ENCODE results near the gene CYTH1.
"Not testable (repeated sequence)": the region's sequence is repeated elsewhere in the genome, so short reads cannot be mapped to it uniquely, and the experiment has no call there.

Gene CYTH1

GRCh38 chr17:78785663-78786057, 3.6 kb upstream of the CYTH1 start:
- DNase-seq = no peak

- DNase-seq = no peak
Observed at GRCh38 chr17:78785011-78785662, 3.1 kb upstream of the CYTH1 start.

- DNase-seq = no peak
Observed at GRCh38 chr17:78784352-78784751, 2.3 kb upstream of the CYTH1 start.

GRCh38 chr17:78783711-78784324, 1.7 kb upstream of the CYTH1 start:
- no peak for DNase-seq

- peak; percentile 80 for DNase-seq
Observed at GRCh38 chr17:78781104-78781892, 775 bp downstream of the CYTH1 start.

- no peak for DNase-seq
Observed at GRCh38 chr17:78780335-78780734, 1.7 kb downstream of the CYTH1 start.

- no peak for DNase-seq
Observed at GRCh38 chr17:78779850-78780249, 2.2 kb downstream of the CYTH1 start.

GRCh38 chr17:78779286-78779651, 2.8 kb downstream of the CYTH1 start:
- DNase-seq = not testable (repeated sequence)

GRCh38 chr17:78777881-78778280, 4.2 kb downstream of the CYTH1 start:
- no peak for DNase-seq

- DNase-seq = peak; percentile 84
Observed at GRCh38 chr17:78774956-78775571, 7.0 kb downstream of the CYTH1 start.

- no peak for DNase-seq
Observed at GRCh38 chr17:78774453-78774852, 7.6 kb downstream of the CYTH1 start.

- no peak for DNase-seq
Observed at GRCh38 chr17:78771758-78772382, 10.2 kb downstream of the CYTH1 start.

GRCh38 chr17:78769196-78769773, 12.8 kb downstream of the CYTH1 start:
- no peak for DNase-seq

GRCh38 chr17:78767806-78768205, 14.3 kb downstream of the CYTH1 start:
- DNase-seq = no peak

- peak; percentile 49 for DNase-seq
Observed at GRCh38 chr17:78766743-78767294, 15.3 kb downstream of the CYTH1 start.

- no peak for DNase-seq
Observed at GRCh38 chr17:78766225-78766624, 15.8 kb downstream of the CYTH1 start.

- DNase-seq = no peak
Observed at GRCh38 chr17:78765821-78766220, 16.3 kb downstream of the CYTH1 start.

GRCh38 chr17:78764871-78765270, 17.2 kb downstream of the CYTH1 start:
- no peak for DNase-seq

- no peak for DNase-seq
Observed at GRCh38 chr17:78763561-78763960, 18.5 kb downstream of the CYTH1 start.

GRCh38 chr17:78761789-78762406, 20.2 kb downstream of the CYTH1 start:
- DNase-seq = no peak

GRCh38 chr17:78759969-78760352, 22.1 kb downstream of the CYTH1 start:
- DNase-seq = no peak

All from activated CD8-positive, alpha-beta memory T cell treated with anti-CD3 and anti-CD28 coated beads, Interleukin-2, amount 50 U/mL, for 48 hours (primary cell).